Measurements from ENCODE around the gene ACTN1.

DNA sequence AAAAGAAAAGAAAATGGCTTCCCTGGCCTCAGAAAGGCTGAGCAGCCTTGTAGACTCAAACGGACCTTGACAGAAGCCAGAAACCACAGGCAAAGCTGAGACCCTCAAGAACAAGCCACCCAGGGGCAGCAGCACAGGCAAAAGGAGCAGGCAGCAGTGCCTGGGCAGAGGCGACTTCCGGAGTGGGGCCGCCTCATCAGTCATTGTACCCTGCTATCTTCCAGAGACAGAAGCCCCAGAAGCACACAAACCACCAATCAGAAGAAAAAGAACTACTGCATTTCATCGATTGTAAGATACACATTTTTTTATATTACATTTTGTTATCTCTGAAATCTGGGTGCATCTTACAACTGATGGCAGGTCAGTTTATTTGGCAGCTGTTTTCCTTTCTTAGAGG lies 128.0 kb downstream of the ACTN1 start:
- no peak for TF ChIP-seq POLR2A (IDR thresholded peaks at IDR 0.05)
- TF ChIP-seq, protein P1, sequence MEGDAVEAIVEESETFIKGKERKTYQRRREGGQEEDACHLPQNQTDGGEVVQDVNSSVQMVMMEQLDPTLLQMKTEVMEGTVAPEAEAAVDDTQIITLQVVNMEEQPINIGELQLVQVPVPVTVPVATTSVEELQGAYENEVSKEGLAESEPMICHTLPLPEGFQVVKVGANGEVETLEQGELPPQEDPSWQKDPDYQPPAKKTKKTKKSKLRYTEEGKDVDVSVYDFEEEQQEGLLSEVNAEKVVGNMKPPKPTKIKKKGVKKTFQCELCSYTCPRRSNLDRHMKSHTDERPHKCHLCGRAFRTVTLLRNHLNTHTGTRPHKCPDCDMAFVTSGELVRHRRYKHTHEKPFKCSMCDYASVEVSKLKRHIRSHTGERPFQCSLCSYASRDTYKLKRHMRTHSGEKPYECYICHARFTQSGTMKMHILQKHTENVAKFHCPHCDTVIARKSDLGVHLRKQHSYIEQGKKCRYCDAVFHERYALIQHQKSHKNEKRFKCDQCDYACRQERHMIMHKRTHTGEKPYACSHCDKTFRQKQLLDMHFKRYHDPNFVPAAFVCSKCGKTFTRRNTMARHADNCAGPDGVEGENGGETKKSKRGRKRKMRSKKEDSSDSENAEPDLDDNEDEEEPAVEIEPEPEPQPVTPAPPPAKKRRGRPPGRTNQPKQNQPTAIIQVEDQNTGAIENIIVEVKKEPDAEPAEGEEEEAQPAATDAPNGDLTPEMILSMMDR (IDR thresholded peaks at IDR 0.05): no peak
